HG02588 (cell line): ENCODE results near the gene PDE4D.

Source experiments
- ATAC-seq: cut with Tn5 transposase; IDR thresholded peaks from one replicate; pipeline ENCODE4 v1.9.1; 2021; ENCODE audit warnings: mild to moderate bottlenecking, moderate library complexity; ENCODE audit not compliant: unreplicated experiment

PDE4D gene

DNA sequence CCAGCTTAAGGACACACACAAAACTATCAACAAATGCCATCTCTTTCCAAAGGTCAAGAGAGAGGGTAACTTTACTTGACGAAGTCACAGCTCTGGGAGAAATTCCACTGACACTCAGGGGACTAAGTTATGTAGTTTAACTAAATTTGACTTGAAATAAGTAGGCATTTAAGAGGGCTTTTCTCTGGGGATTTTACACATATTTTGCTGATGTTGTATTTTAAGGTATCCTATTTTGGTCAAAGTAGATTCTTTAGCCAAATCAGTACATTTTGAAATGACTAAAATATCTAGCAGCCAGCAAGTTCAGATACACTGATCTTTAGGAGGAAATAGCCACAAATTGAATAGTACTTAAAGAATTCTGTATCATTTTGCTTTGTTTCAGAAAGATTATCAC, 652.0 kb downstream of the PDE4D start:
- no peak for ATAC-seq

- ATAC-seq: no peak
Observed at GRCh38 chr5:59241119-59241518, 652.4 kb downstream of the PDE4D start.

- no peak for ATAC-seq
Observed at GRCh38 chr5:59238126-59238902, 655.2 kb downstream of the PDE4D start.

DNA sequence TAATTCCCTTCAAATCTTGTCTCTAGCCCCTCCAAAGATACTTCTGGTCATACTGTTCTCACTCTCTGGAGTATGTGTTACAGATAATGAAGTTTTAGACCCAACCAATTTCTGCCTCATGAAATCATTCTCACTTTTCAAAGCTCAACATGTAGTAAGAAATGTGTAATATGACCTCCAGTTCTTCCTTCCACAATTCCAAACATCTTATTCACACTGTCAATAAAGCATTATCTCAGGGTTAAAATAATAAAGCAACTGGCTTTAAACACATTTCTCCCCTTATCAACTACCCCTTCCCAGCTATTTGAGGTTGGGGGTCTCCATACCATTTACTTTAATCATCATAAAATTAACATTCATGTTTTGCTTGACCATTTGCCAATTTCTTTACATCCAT, 656.5 kb downstream of the PDE4D start:
- no peak for ATAC-seq

- no peak for ATAC-seq
Observed at GRCh38 chr5:59236448-59236847, 657.1 kb downstream of the PDE4D start.

- no peak for ATAC-seq
Observed at GRCh38 chr5:59234236-59234635, 659.3 kb downstream of the PDE4D start.

GRCh38 chr5:59231221-59231931, 662.1 kb downstream of the PDE4D start:
- ATAC-seq: no peak

GRCh38 chr5:59222687-59223511, 670.6 kb downstream of the PDE4D start:
- ATAC-seq: no peak

DNA sequence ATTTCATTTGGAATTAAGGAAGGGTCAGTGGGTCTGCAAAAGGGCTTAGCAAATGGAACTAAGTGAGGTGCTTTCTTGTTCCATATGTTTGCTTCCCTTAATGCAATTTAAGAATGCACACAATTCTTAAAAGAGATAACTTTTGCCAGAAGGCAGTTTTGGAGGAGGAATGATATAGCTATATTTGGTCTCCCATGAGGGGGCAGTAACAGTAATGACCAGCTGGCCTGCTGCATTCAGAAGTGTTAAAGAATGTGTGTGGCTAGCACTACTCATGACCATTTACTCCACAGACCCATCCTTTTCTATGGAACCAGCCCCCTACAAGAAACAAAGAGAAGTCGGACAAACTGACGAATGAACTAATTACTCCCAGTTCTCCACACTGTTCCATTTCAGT, 671.8 kb downstream of the PDE4D start:
- ATAC-seq: no peak

- ATAC-seq: no peak
Observed at GRCh38 chr5:59218424-59219045, 675.0 kb downstream of the PDE4D start.

- ATAC-seq: no peak
Observed at GRCh38 chr5:59216841-59217240, 676.7 kb downstream of the PDE4D start.

DNA sequence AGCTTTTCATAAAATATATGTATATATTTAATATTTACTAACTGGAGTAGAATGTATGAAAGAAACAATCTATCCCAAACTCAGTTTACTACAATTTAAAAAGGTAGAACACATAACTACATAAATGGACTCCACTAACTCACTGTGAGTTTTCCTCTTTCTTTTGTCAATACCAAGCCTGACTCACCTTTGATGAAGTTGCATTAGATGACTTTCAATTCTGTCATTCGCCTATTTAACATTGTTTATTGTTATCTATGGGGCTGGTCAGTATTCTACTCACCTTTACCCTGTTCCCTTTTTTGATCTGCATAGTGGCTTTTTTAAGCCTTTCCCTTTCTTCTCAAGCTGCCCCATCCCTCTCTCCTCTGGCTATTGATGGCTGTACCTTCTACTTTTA, 680.9 kb downstream of the PDE4D start:
- no peak for ATAC-seq

GRCh38 chr5:59209758-59210359, 683.7 kb downstream of the PDE4D start:
- ATAC-seq: no peak

- ATAC-seq: no peak
Observed at GRCh38 chr5:59208474-59208873, 685.1 kb downstream of the PDE4D start.

GRCh38 chr5:59207401-59207800, 686.1 kb downstream of the PDE4D start:
- ATAC-seq: no peak

- ATAC-seq: no peak
Observed at GRCh38 chr5:59206132-59206581, 687.4 kb downstream of the PDE4D start.

DNA sequence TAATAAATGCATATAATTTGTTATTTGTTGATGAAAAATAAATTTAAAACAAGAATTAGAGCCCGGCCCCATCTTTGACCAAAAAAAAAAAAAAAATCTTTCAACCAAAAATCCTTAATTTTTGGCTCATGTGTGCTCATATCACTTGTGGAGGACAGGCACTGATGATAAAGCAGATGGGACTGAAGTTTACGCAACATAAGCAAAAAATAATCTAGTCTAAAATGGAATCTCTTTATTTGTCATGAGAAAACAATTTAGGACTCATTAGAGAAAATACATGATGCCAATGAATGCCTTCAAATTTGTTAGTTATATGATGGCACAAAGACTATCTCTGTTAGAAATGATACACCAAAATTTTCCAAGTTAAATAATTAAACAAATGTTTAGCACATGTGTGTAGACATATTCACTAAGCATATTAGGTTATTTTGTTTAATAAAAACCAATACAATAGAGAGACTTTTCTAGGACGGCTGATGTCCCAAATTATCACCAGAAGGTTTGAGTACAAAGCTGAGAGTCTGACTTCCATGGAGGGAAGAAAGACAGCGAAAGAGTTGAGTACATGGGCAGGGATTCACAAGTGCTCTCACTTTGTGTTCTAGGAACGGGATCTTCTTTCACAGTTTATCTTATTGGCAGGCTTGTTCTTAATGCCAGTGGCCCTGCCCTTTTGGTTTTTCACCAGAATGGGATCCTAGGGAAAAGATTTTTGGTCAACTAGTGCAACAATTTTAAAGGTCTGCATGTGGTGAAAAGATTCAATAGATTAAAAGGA, 689.2 kb downstream of the PDE4D start:
- ATAC-seq: no peak

DNA sequence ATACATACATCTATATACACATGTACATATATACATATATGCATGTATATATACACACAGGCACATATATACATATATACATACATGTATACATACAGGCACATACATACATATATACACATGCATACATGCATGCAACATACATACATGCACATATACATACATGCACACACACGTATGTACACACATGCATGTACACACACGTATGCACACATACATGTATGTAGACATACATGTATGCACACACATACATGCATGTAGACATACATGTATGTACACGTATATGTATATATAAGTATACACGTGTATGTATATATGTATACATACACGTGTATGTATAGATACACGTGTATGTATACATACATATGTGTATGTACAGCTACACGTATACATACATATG, 693.7 kb downstream of the PDE4D start:
- ATAC-seq: no peak

DNA sequence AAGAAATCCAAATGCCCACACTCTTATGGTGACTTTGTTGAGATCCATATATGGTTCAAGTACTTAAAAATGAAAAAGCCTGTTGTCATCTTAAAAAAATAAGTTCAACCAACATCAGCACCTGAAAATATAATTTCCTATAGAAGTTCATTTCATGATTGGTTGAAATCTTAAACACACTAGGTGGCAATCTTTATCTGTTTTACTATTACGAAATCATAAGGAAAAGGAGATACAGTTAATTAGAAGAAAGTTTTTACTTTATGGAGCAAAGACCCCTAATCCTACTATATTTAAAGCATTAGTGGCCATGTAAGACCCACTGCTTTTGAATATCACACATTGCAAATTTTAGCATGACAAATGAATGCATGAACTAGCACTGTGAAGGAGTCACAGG, 694.7 kb downstream of the PDE4D start:
- no peak for ATAC-seq

DNA sequence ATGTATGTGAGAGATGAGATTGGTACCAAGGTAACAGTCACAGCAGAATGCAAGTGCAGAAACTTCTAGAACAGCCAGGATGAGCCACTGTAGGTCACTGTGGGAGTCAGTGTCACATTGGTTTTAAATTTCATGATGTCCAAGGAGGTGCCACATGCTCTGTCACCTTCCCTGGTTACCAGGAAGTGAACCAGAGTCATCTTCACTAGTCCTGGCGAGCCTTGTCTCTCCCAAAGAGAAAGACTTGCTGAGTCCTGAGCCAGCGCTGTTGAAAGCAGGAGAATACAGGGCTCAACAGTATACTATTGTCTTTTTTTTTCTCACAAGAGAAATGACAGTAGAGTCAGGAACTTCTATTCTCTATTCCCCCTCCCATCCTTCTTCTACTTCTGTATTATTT, 695.2 kb downstream of the PDE4D start:
- ATAC-seq: no peak
